ENCODE data around the gene CNN1. TPM values are rescaled to one million over a fixed set of nuclear protein-coding genes. Genes with fewer than 3 reads are reported as not detected.
A peak's percentile ranks its signal among the peaks of the same experiment; 100 is the strongest.

The CNN1 gene
- total and polyA plus RNA-seq, 2 of the 13 experiments (the other 11 are each of a cell fraction or from before 2014, with no cell fraction given) = 0.70 to 1.1 TPM

DNA sequence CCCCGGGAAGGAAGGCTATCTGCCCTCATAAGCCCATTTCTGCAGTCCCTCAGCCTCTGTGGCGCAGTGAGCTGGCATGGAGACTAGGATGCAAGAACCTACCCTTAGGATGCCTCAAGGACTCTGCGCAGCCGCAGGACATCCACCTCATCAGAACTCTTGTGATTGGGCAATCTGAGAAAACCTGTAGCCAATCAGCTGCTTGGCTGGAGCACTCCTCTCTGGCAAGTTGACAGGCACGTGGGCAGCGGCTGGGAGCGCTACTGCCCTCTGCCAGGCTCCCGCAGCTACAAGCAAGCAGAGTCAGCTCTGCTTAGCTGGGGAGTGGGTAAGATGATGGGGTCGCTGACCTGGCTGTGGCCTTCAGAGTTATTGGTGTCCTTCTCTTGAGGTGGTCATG, 8.2 kb upstream of the CNN1 start (continued):
- TF ChIP-seq, protein P1, sequence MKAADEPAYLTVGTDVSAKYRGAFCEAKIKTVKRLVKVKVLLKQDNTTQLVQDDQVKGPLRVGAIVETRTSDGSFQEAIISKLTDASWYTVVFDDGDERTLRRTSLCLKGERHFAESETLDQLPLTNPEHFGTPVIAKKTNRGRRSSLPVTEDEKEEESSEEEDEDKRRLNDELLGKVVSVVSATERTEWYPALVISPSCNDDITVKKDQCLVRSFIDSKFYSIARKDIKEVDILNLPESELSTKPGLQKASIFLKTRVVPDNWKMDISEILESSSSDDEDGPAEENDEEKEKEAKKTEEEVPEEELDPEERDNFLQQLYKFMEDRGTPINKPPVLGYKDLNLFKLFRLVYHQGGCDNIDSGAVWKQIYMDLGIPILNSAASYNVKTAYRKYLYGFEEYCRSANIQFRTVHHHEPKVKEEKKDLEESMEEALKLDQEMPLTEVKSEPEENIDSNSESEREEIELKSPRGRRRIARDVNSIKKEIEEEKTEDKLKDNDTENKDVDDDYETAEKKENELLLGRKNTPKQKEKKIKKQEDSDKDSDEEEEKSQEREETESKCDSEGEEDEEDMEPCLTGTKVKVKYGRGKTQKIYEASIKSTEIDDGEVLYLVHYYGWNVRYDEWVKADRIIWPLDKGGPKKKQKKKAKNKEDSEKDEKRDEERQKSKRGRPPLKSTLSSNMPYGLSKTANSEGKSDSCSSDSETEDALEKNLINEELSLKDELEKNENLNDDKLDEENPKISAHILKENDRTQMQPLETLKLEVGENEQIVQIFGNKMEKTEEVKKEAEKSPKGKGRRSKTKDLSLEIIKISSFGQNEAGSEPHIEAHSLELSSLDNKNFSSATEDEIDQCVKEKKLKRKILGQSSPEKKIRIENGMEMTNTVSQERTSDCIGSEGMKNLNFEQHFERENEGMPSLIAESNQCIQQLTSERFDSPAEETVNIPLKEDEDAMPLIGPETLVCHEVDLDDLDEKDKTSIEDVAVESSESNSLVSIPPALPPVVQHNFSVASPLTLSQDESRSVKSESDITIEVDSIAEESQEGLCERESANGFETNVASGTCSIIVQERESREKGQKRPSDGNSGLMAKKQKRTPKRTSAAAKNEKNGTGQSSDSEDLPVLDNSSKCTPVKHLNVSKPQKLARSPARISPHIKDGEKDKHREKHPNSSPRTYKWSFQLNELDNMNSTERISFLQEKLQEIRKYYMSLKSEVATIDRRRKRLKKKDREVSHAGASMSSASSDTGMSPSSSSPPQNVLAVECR (CRISPR knock-in tag; IDR thresholded peaks at IDR 0.05; ENCODE audit: borderline replicate concordance) = peak; percentile 89; the same call in 1 of the 2 replicates
- no peak for TF ChIP-seq ZNF619 (CRISPR knock-in tag; IDR thresholded peaks at IDR 0.05)
- peak; percentile 37 for TF ChIP-seq TEAD3 (CRISPR knock-in tag; optimal IDR thresholded peaks at IDR 0.05; ENCODE audit: borderline replicate concordance)
- TF ChIP-seq, protein P2, sequence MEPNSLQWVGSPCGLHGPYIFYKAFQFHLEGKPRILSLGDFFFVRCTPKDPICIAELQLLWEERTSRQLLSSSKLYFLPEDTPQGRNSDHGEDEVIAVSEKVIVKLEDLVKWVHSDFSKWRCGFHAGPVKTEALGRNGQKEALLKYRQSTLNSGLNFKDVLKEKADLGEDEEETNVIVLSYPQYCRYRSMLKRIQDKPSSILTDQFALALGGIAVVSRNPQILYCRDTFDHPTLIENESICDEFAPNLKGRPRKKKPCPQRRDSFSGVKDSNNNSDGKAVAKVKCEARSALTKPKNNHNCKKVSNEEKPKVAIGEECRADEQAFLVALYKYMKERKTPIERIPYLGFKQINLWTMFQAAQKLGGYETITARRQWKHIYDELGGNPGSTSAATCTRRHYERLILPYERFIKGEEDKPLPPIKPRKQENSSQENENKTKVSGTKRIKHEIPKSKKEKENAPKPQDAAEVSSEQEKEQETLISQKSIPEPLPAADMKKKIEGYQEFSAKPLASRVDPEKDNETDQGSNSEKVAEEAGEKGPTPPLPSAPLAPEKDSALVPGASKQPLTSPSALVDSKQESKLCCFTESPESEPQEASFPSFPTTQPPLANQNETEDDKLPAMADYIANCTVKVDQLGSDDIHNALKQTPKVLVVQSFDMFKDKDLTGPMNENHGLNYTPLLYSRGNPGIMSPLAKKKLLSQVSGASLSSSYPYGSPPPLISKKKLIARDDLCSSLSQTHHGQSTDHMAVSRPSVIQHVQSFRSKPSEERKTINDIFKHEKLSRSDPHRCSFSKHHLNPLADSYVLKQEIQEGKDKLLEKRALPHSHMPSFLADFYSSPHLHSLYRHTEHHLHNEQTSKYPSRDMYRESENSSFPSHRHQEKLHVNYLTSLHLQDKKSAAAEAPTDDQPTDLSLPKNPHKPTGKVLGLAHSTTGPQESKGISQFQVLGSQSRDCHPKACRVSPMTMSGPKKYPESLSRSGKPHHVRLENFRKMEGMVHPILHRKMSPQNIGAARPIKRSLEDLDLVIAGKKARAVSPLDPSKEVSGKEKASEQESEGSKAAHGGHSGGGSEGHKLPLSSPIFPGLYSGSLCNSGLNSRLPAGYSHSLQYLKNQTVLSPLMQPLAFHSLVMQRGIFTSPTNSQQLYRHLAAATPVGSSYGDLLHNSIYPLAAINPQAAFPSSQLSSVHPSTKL (CRISPR knock-in tag; IDR thresholded peaks at IDR 0.05) = peak; percentile 58; the same call in 1 of the 2 replicates
- TF ChIP-seq NPAS2 (CRISPR knock-in tag; IDR thresholded peaks at IDR 0.05; ENCODE audit: borderline replicate concordance) = no peak
- no peak for TF ChIP-seq SNAPC2 (CRISPR knock-in tag; IDR thresholded peaks at IDR 0.05)
- TF ChIP-seq, protein P3, sequence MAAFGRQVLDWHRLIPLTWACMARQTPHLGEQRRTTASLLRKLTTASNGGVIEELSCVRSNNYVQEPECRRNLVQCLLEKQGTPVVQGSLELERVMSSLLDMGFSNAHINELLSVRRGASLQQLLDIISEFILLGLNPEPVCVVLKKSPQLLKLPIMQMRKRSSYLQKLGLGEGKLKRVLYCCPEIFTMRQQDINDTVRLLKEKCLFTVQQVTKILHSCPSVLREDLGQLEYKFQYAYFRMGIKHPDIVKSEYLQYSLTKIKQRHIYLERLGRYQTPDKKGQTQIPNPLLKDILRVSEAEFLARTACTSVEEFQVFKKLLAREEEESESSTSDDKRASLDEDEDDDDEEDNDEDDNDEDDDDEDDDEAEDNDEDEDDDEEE (CRISPR knock-in tag; IDR thresholded peaks at IDR 0.05) = no peak
- TF ChIP-seq ZNF749 (CRISPR knock-in tag; IDR thresholded peaks at IDR 0.05; ENCODE audit: borderline replicate concordance) = no peak
- TF ChIP-seq SRSF9 (IDR thresholded peaks at IDR 0.05; ENCODE audit: borderline replicate concordance, insufficient read depth, low read depth, low read length, poor library complexity, severe bottlenecking) = no peak
- 0 out of 2 replicates have a peak, but pooled peaks have one; percentile 19 for TF ChIP-seq PHF21A (CRISPR knock-in tag; IDR thresholded peaks at IDR 0.05)
- no peak for TF ChIP-seq ZNF468 (CRISPR knock-in tag; IDR thresholded peaks at IDR 0.05)
- TF ChIP-seq KDM3A (CRISPR knock-in tag; IDR thresholded peaks at IDR 0.05; ENCODE audit: low read depth) = no peak
- TF ChIP-seq, protein P4, sequence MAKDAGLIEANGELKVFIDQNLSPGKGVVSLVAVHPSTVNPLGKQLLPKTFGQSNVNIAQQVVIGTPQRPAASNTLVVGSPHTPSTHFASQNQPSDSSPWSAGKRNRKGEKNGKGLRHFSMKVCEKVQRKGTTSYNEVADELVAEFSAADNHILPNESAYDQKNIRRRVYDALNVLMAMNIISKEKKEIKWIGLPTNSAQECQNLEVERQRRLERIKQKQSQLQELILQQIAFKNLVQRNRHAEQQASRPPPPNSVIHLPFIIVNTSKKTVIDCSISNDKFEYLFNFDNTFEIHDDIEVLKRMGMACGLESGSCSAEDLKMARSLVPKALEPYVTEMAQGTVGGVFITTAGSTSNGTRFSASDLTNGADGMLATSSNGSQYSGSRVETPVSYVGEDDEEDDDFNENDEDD (CRISPR knock-in tag; IDR thresholded peaks at IDR 0.05; ENCODE audit: borderline replicate concordance) = peak; percentile 94
- TF ChIP-seq, protein P5, sequence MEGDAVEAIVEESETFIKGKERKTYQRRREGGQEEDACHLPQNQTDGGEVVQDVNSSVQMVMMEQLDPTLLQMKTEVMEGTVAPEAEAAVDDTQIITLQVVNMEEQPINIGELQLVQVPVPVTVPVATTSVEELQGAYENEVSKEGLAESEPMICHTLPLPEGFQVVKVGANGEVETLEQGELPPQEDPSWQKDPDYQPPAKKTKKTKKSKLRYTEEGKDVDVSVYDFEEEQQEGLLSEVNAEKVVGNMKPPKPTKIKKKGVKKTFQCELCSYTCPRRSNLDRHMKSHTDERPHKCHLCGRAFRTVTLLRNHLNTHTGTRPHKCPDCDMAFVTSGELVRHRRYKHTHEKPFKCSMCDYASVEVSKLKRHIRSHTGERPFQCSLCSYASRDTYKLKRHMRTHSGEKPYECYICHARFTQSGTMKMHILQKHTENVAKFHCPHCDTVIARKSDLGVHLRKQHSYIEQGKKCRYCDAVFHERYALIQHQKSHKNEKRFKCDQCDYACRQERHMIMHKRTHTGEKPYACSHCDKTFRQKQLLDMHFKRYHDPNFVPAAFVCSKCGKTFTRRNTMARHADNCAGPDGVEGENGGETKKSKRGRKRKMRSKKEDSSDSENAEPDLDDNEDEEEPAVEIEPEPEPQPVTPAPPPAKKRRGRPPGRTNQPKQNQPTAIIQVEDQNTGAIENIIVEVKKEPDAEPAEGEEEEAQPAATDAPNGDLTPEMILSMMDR (CRISPR knock-in tag; IDR thresholded peaks at IDR 0.05) = peak; percentile 81
- TF ChIP-seq, protein P6, sequence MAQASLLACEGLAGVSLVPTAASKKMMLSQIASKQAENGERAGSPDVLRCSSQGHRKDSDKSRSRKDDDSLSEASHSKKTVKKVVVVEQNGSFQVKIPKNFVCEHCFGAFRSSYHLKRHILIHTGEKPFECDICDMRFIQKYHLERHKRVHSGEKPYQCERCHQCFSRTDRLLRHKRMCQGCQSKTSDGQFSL (CRISPR knock-in tag; IDR thresholded peaks at IDR 0.05) = no peak
- peak; percentile 53; the same call in 1 of the 2 replicates for TF ChIP-seq ZNF331 (CRISPR knock-in tag; IDR thresholded peaks at IDR 0.05)
- TF ChIP-seq YY1 (IDR thresholded peaks at IDR 0.05; ENCODE audit: insufficient read depth, insufficient replicate concordance, low read depth, low read length) = peak; percentile 42

Data from HepG2 (cell line).